Neural progenitor cell (in vitro differentiated cells): ENCODE measurements around the gene CSRNP3. TPM values are rescaled to one million over a fixed set of nuclear protein-coding genes. Genes with fewer than 3 reads are reported as not detected.

Experiments used
- DNase-seq: peaks from one replicate; pipeline ENCODE4 v3.0.0-alpha.2; 2016; ENCODE audit warnings: low spot score
- H2AFZ ChIP-seq: fragments of 200-600 bp; sonication (generic); replicated peaks from 2 replicates; pipeline ENCODE4 v1.6.1; 2016; ENCODE audit warnings: antibody characterized with exemption
- H3F3A ChIP-seq: fragments of 200-600 bp; sonication (generic); 2 replicates; pipeline ENCODE4 v1.6.1; 2016; ENCODE audit warnings: antibody characterized with exemption, low read depth
- H3K27ac ChIP-seq: fragments of 200-600 bp; sonication (generic); 2 replicates; pipeline ENCODE4 v1.5.1; 2016; ENCODE audit warnings: mild to moderate bottlenecking
- H3K27me3 ChIP-seq: fragments of 200-600 bp; sonication (generic); 2 replicates; pipeline ENCODE4 v1.6.1; 2016; ENCODE audit warnings: mild to moderate bottlenecking, moderate library complexity
- H3K36me3 ChIP-seq: fragments of 200-600 bp; sonication (generic); 2 replicates; pipeline ENCODE4 v1.5.1; 2016
- H3K4me1 ChIP-seq: fragments of 200-600 bp; sonication (generic); 2 replicates; pipeline ENCODE4 v1.6.1; 2016; ENCODE audit warnings: mixed run types
- H3K4me2 ChIP-seq: fragments of 200-600 bp; sonication (generic); 2 replicates; pipeline ENCODE4 v1.6.1; 2016
- H3K4me3 ChIP-seq: fragments of 200-600 bp; sonication (generic); 2 replicates; pipeline ENCODE4 v1.5.1; 2016
- H3K79me2 ChIP-seq: fragments of 200-600 bp; sonication (generic); 2 replicates; pipeline ENCODE4 v1.6.1; 2016; ENCODE audit warnings: low read depth
- H3K9ac ChIP-seq: fragments of 200-600 bp; sonication (generic); 2 replicates; pipeline ENCODE4 v1.6.1; 2016
- H3K9me3 ChIP-seq: fragments of 200-600 bp; sonication (generic); 2 replicates; pipeline ENCODE4 v1.5.1; 2016; ENCODE audit warnings: low read depth
- H4K20me1 ChIP-seq: fragments of 200-600 bp; sonication (generic); 2 replicates; pipeline ENCODE4 v1.6.1; 2016; ENCODE audit warnings: low read depth
- H3K27ac Mint-ChIP-seq: 3 replicates; pipeline ENCODE4 v1.8.0; 2021; ENCODE audit warnings: mixed read lengths
- H3K27me3 Mint-ChIP-seq: 2 replicates; pipeline ENCODE4 v1.8.0; 2022; ENCODE audit warnings: low read depth, mild to moderate bottlenecking, inconsistent platforms, moderate library complexity, mixed read lengths; ENCODE audit not compliant: insufficient read depth
- H3K36me3 Mint-ChIP-seq: 3 replicates; pipeline ENCODE4 v1.8.0; 2021; ENCODE audit warnings: mixed read lengths
- H3K4me1 Mint-ChIP-seq: 3 replicates; pipeline ENCODE4 v1.8.0; 2021; ENCODE audit warnings: mixed read lengths
- H3K4me3 Mint-ChIP-seq: 3 replicates; pipeline ENCODE4 v1.8.0; 2021; ENCODE audit warnings: mild to moderate bottlenecking, moderate library complexity, mixed read lengths
- H3K9me3 Mint-ChIP-seq: 3 replicates; pipeline ENCODE4 v1.8.0; 2020; ENCODE audit warnings: mixed read lengths
- EZH2 ChIP-seq: fragments of 200-600 bp; sonication (generic); IDR thresholded peaks from 2 replicates; pipeline ENCODE4 v1.6.1; 2017; ENCODE audit warnings: antibody characterized with exemption, mild to moderate bottlenecking, moderate library complexity
- EZH2phosphoT487 ChIP-seq: fragments of 200-600 bp; sonication (generic); IDR thresholded peaks from 2 replicates; pipeline ENCODE4 v1.6.1; 2017; ENCODE audit warnings: antibody characterized with exemption
- total RNA-seq: library from RNA; depleted of rRNA; stranded (reverse); fragments of >200 nt; gene quantifications from 2 replicates; pipeline ENCODE4 v1.2.3, GENCODE V29; 2015; ENCODE audit warnings: low replicate concordance
- TF ChIP-seq, protein P1 (sequence below): fragments of 200-600 bp; sonication (generic); IDR thresholded peaks from 2 replicates; pipeline ENCODE4 v1.5.1; 2017; ENCODE audit warnings: antibody characterized with exemption, mild to moderate bottlenecking

CSRNP3 gene
- total RNA-seq, 1 donor from 2014 or later, result 16.9 TPM

DNA sequence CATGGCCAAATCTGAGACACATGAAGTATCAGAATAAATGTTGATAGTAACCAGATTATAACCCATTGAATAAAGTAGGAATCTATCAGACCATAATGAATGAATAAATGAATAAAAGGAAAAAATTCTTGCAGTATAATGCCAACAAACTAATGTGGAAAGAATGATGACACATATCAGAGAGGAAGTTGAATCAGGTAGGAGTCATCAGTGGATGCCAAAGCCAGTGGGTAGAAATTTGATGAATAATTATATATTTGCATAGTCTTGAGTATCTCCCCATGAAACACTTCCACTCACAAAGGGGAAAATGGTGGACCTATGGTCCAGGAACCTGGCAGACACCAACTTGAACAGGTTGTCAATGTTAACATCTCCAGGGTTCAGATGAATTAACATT, 255.9 kb downstream of the CSRNP3 start:
- peaks cover 3% of the 10 kb centered on the region for H3K4me1 Mint-ChIP-seq
- no peaks in the 10 kb centered on the region for H3K79me2 ChIP-seq
- H3K4me2 ChIP-seq, result no peak overlapping the region
- no peak for DNase-seq
- no peaks in the 10 kb centered on the region for H3K27me3 Mint-ChIP-seq
- no peak overlapping the region for H2AFZ ChIP-seq
- no peaks in the 10 kb centered on the region for H3K36me3 Mint-ChIP-seq
- H3K9me3 ChIP-seq, result no peaks in the 10 kb centered on the region
- H3K27ac ChIP-seq, result no peak overlapping the region
- no peaks in the 10 kb centered on the region for H3K4me1 ChIP-seq
- no peaks in the 10 kb centered on the region for H3K27me3 ChIP-seq
- no peaks in the 10 kb centered on the region for H3F3A ChIP-seq
- H3K36me3 ChIP-seq, result no peaks in the 10 kb centered on the region
- no peaks in the 10 kb centered on the region for H4K20me1 ChIP-seq
- H3K9me3 Mint-ChIP-seq, result no peaks in the 10 kb centered on the region
- no peak overlapping the region for H3K9ac ChIP-seq
- TF ChIP-seq EZH2phosphoT487 (no peak), EZH2 (no peak)
- TF ChIP-seq, protein P1, sequence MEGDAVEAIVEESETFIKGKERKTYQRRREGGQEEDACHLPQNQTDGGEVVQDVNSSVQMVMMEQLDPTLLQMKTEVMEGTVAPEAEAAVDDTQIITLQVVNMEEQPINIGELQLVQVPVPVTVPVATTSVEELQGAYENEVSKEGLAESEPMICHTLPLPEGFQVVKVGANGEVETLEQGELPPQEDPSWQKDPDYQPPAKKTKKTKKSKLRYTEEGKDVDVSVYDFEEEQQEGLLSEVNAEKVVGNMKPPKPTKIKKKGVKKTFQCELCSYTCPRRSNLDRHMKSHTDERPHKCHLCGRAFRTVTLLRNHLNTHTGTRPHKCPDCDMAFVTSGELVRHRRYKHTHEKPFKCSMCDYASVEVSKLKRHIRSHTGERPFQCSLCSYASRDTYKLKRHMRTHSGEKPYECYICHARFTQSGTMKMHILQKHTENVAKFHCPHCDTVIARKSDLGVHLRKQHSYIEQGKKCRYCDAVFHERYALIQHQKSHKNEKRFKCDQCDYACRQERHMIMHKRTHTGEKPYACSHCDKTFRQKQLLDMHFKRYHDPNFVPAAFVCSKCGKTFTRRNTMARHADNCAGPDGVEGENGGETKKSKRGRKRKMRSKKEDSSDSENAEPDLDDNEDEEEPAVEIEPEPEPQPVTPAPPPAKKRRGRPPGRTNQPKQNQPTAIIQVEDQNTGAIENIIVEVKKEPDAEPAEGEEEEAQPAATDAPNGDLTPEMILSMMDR, result no peak
- H3K4me3 Mint-ChIP-seq, result no peak overlapping the region
- H3K4me3 ChIP-seq, result no peak overlapping the region
- no peak overlapping the region for H3K27ac Mint-ChIP-seq

Other genes with a start within 250 kb of the CSRNP3 start
- 0.30 and 0.34 TPM in 2 replicates for gene SCN2A, start 230.3 kb upstream of the CSRNP3 start, total RNA-seq